ENCODE measurements around the gene RCC1. TPM values are rescaled to one million over a fixed set of nuclear protein-coding genes. Genes with fewer than 3 reads are reported as not detected.

Gene RCC1
- total RNA-seq, 1 experiment from 2014 or later: 103 TPM

DNA sequence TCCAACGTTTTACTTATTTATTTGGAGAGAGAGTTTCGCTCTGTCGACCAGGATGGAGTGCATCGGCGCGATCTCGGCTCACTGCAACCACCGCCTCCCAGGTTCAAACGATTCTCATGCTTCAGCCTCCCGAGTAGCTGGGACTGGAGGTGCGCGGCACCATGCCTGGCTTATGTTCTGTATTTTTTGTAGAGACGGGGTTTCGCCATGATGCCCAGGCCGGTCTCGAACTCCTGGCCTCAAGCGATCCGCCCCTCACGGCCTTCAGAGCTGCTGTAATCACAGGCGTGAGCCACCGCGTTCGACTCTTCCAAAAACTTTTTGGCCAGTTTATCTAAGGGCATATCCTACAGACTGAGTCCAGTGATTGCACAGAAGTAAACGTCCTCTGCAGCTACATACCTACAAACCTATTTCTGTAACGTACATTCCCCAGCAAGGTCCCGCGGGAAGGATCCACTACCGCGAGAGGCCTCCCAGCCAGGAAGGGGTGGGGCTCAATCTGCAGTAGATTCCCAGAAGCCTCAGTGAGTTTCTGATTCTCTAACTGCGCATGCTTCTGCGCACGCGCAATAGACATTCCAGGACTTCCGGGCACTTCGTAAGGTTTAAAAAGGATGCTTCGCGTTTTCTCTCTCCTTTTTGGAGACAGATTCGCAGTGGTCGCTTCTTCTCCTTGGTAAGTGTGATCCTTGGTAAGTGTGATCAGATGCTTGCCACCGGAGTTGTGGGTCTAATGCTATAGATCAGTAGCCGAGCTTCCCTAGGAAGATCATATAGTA is at the start of gene RCC1 (continued):
- TF ChIP-seq ZSCAN18 (CRISPR knock-in tag; IDR thresholded peaks at IDR 0.05) (no peak), KAT7 (CRISPR knock-in tag; IDR thresholded peaks at IDR 0.05; ENCODE audit: borderline replicate concordance) (0 out of 2 replicates have a peak, but pooled peaks have one; percentile 25), ZNF138 (CRISPR knock-in tag; conservative IDR thresholded peaks at IDR 0.05) (no peak), ZNF416 (CRISPR knock-in tag; IDR thresholded peaks at IDR 0.05) (no peak), SP1 (CRISPR knock-in tag; conservative IDR thresholded peaks at IDR 0.05) (peak; percentile 59; the same call in 1 of the 2 replicates), RORB (CRISPR knock-in tag; IDR thresholded peaks at IDR 0.05) (no peak), IRF1 (CRISPR knock-in tag; IDR thresholded peaks at IDR 0.05) (no peak), EMX1 (CRISPR knock-in tag; IDR thresholded peaks at IDR 0.05) (no peak), FOXP4 (CRISPR knock-in tag; IDR thresholded peaks at IDR 0.05) (no peak), ATF2 (CRISPR knock-in tag; IDR thresholded peaks at IDR 0.05; ENCODE audit: borderline replicate concordance, low read depth) (no peak), SOX15 (CRISPR knock-in tag; IDR thresholded peaks at IDR 0.05) (no peak), HMGXB4 (CRISPR knock-in tag; IDR thresholded peaks at IDR 0.05) (peak; percentile 53), ZNF423 (CRISPR knock-in tag; IDR thresholded peaks at IDR 0.05) (no peak), OVOL2 (CRISPR knock-in tag; IDR thresholded peaks at IDR 0.05; ENCODE audit: borderline replicate concordance) (no peak), NR2C2 (CRISPR knock-in tag; IDR thresholded peaks at IDR 0.05) (no peak), MYBL2 (CRISPR knock-in tag; IDR thresholded peaks at IDR 0.05) (peak; percentile 62; the same call in 1 of the 2 replicates), CBFB (CRISPR knock-in tag; IDR thresholded peaks at IDR 0.05; ENCODE audit: low read depth) (no peak)
- TF ChIP-seq, protein P1, sequence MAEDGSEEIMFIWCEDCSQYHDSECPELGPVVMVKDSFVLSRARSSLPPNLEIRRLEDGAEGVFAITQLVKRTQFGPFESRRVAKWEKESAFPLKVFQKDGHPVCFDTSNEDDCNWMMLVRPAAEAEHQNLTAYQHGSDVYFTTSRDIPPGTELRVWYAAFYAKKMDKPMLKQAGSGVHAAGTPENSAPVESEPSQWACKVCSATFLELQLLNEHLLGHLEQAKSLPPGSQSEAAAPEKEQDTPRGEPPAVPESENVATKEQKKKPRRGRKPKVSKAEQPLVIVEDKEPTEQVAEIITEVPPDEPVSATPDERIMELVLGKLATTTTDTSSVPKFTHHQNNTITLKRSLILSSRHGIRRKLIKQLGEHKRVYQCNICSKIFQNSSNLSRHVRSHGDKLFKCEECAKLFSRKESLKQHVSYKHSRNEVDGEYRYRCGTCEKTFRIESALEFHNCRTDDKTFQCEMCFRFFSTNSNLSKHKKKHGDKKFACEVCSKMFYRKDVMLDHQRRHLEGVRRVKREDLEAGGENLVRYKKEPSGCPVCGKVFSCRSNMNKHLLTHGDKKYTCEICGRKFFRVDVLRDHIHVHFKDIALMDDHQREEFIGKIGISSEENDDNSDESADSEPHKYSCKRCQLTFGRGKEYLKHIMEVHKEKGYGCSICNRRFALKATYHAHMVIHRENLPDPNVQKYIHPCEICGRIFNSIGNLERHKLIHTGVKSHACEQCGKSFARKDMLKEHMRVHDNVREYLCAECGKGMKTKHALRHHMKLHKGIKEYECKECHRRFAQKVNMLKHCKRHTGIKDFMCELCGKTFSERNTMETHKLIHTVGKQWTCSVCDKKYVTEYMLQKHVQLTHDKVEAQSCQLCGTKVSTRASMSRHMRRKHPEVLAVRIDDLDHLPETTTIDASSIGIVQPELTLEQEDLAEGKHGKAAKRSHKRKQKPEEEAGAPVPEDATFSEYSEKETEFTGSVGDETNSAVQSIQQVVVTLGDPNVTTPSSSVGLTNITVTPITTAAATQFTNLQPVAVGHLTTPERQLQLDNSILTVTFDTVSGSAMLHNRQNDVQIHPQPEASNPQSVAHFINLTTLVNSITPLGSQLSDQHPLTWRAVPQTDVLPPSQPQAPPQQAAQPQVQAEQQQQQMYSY (CRISPR knock-in tag; IDR thresholded peaks at IDR 0.05): no peak
- TF ChIP-seq, protein P2, sequence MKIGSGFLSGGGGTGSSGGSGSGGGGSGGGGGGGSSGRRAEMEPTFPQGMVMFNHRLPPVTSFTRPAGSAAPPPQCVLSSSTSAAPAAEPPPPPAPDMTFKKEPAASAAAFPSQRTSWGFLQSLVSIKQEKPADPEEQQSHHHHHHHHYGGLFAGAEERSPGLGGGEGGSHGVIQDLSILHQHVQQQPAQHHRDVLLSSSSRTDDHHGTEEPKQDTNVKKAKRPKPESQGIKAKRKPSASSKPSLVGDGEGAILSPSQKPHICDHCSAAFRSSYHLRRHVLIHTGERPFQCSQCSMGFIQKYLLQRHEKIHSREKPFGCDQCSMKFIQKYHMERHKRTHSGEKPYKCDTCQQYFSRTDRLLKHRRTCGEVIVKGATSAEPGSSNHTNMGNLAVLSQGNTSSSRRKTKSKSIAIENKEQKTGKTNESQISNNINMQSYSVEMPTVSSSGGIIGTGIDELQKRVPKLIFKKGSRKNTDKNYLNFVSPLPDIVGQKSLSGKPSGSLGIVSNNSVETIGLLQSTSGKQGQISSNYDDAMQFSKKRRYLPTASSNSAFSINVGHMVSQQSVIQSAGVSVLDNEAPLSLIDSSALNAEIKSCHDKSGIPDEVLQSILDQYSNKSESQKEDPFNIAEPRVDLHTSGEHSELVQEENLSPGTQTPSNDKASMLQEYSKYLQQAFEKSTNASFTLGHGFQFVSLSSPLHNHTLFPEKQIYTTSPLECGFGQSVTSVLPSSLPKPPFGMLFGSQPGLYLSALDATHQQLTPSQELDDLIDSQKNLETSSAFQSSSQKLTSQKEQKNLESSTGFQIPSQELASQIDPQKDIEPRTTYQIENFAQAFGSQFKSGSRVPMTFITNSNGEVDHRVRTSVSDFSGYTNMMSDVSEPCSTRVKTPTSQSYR (CRISPR knock-in tag; IDR thresholded peaks at IDR 0.05): no peak
- TF ChIP-seq, protein P3, sequence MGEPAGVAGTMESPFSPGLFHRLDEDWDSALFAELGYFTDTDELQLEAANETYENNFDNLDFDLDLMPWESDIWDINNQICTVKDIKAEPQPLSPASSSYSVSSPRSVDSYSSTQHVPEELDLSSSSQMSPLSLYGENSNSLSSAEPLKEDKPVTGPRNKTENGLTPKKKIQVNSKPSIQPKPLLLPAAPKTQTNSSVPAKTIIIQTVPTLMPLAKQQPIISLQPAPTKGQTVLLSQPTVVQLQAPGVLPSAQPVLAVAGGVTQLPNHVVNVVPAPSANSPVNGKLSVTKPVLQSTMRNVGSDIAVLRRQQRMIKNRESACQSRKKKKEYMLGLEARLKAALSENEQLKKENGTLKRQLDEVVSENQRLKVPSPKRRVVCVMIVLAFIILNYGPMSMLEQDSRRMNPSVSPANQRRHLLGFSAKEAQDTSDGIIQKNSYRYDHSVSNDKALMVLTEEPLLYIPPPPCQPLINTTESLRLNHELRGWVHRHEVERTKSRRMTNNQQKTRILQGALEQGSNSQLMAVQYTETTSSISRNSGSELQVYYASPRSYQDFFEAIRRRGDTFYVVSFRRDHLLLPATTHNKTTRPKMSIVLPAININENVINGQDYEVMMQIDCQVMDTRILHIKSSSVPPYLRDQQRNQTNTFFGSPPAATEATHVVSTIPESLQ (CRISPR knock-in tag; IDR thresholded peaks at IDR 0.05): no peak
- TF ChIP-seq, protein P4, sequence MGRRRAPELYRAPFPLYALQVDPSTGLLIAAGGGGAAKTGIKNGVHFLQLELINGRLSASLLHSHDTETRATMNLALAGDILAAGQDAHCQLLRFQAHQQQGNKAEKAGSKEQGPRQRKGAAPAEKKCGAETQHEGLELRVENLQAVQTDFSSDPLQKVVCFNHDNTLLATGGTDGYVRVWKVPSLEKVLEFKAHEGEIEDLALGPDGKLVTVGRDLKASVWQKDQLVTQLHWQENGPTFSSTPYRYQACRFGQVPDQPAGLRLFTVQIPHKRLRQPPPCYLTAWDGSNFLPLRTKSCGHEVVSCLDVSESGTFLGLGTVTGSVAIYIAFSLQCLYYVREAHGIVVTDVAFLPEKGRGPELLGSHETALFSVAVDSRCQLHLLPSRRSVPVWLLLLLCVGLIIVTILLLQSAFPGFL (CRISPR knock-in tag; IDR thresholded peaks at IDR 0.05; ENCODE audit: borderline replicate concordance): no peak
